Smooth muscle cell (in vitro differentiated cells): ENCODE measurements around the gene STAT1. TPM values are rescaled to one million over a fixed set of nuclear protein-coding genes. Genes with fewer than 3 reads are reported as not detected.

Experiments used
- DNase-seq: peaks from one replicate; lab custom pipeline; 2025; ENCODE audit not compliant: unreplicated experiment; lab: John Stamatoyannopoulos, UW
- H2AFZ ChIP-seq: fragments of 200-600 bp; sonication (generic); 2 replicates; pipeline ENCODE4 v1.6.0; 2016; ENCODE audit warnings: antibody characterized with exemption, low read depth, mild to moderate bottlenecking
- H3F3A ChIP-seq: fragments of 200-600 bp; sonication (generic); 2 replicates; pipeline ENCODE4 v1.6.0; 2017; ENCODE audit warnings: antibody characterized with exemption, low read depth
- H3K27ac ChIP-seq: fragments of 200-600 bp; sonication (generic); 2 replicates; pipeline ENCODE4 v1.5.1; 2016; ENCODE audit warnings: low read depth, mild to moderate bottlenecking
- H3K27me3 ChIP-seq: fragments of 200-600 bp; sonication (generic); 2 replicates; pipeline ENCODE4 v1.6.1; 2016; ENCODE audit warnings: low read depth, mild to moderate bottlenecking
- H3K36me3 ChIP-seq: fragments of 200-600 bp; sonication (generic); 2 replicates; pipeline ENCODE4 v1.5.1; 2016; ENCODE audit warnings: low read depth
- H3K4me1 ChIP-seq: fragments of 200-600 bp; sonication (generic); 2 replicates; pipeline ENCODE4 v1.5.1; 2016; ENCODE audit warnings: low read depth
- H3K4me2 ChIP-seq: fragments of 200-600 bp; sonication (generic); 2 replicates; pipeline ENCODE4 v1.6.0; 2016; ENCODE audit warnings: mild to moderate bottlenecking
- H3K4me3 ChIP-seq: fragments of 200-600 bp; sonication (generic); 2 replicates; pipeline ENCODE4 v1.5.1; 2016; ENCODE audit warnings: mild to moderate bottlenecking
- H3K79me2 ChIP-seq: fragments of 200-600 bp; sonication (generic); 2 replicates; pipeline ENCODE4 v1.6.0; 2016; ENCODE audit warnings: low read depth, mild to moderate bottlenecking
- H3K9ac ChIP-seq: fragments of 200-600 bp; sonication (generic); 2 replicates; pipeline ENCODE4 v1.6.0; 2016; ENCODE audit warnings: low read depth
- H3K9me3 ChIP-seq: fragments of 200-600 bp; sonication (generic); replicated peaks from 2 replicates; pipeline ENCODE4 v1.5.1; 2016; ENCODE audit warnings: low read depth
- H4K20me1 ChIP-seq: fragments of 200-600 bp; sonication (generic); 2 replicates; pipeline ENCODE4 v1.6.0; 2016; ENCODE audit warnings: low read depth
- CTCF ChIP-seq: fragments of 200-600 bp; sonication (generic); IDR thresholded peaks from 2 replicates; pipeline ENCODE4 v1.5.1; 2017; ENCODE audit warnings: borderline replicate concordance, mild to moderate bottlenecking, antibody characterized with exemption; ENCODE audit not compliant: insufficient read depth, poor library complexity, severe bottlenecking
- WGBS: methylation state at CpG from one replicate; pipeline ENCODE4 v1.1.7; 2016; ENCODE audit warnings: low lambda C conversion rate; 5-methylcytosine and 5-hydroxymethylcytosine counted together
- polyA plus RNA-seq: library from polyadenylated mRNA; unstranded; fragments of >200 nt; fragmentation: Nextera tagmentation; extraction: Ambion mirVana; gene quantifications from 2 replicates; pipeline ENCODE4 v1.2.1, GENCODE V29; 2016
- total RNA-seq: library from RNA; depleted of rRNA; stranded (reverse); fragments of >200 nt; gene quantifications from 2 replicates; pipeline ENCODE4 v1.2.3, GENCODE V29; 2014

STAT1 gene
- total and polyA plus RNA-seq, 2 experiments from 2014 or later: 30.5 to 66.5 TPM

DNA sequence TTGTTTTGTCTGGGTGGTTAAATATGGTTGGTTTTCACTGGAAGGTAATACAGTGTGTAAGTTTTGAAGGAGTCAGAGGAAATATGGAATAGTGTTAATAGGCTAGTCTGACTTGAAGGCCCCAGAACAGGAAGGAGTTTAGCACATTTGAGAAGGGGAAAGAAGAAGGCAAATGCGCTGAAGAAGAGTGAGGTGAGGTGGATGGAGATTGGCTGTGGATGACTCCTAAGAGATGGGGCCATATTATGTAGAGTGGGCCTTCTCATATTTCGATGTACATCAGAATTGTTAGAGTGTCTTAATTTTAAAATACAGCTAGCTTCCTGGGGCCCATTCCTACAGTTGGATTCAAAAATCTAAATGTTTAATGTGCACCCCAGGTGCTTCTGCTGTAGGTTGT, 72.4 kb downstream of the STAT1 start:
- Histone ChIP-seq H3K4me1 (no peaks in the 10 kb centered on the region), H3K9me3 (no peaks in the 10 kb centered on the region), H3K9ac (no peak overlapping the region), H3K36me3 (peaks cover under 1% of the 10 kb centered on the region), H3F3A (peaks cover 26% of the 10 kb centered on the region), H3K4me2 (no peak overlapping the region), H3K4me3 (no peak overlapping the region), H3K27me3 (no peaks in the 10 kb centered on the region), H3K79me2 (no peaks in the 10 kb centered on the region), H2AFZ (no peak overlapping the region), H3K27ac (no peak overlapping the region), H4K20me1 (peaks cover 25% of the 10 kb centered on the region)
- no peak for DNase-seq
- no peak for TF ChIP-seq CTCF
- WGBS: 97% methylated on average over 2 of the region's 2 CpGs

DNA sequence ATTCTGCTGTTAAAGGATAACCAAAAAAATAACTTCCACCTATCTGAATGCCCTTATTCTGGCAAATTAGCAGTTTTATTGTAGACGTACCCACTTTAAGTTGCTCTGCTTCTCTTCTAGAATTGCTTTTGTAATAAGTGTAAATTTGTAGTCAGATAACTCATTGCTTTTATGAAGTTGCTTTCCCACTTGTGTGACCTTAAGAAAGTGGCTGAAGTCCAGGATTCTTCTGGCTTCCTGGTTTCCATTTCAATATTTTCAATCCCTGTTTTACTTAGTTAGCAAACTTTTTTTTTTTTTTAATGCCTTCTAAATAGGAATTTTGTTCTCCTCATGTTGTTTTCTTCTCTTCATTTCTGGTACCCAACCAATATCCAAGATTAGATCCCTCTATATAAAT, 73.5 kb downstream of the STAT1 start:
- Histone ChIP-seq H3K9me3 (no peaks in the 10 kb centered on the region), H2AFZ (no peak overlapping the region), H4K20me1 (peaks cover 29% of the 10 kb centered on the region), H3K27ac (no peak overlapping the region), H3K9ac (no peak overlapping the region), H3F3A (peaks cover 19% of the 10 kb centered on the region), H3K4me3 (no peak overlapping the region), H3K4me1 (no peaks in the 10 kb centered on the region), H3K79me2 (peaks cover 3% of the 10 kb centered on the region), H3K36me3 (peaks cover 5% of the 10 kb centered on the region), H3K27me3 (no peaks in the 10 kb centered on the region), H3K4me2 (no peak overlapping the region)
- 95% methylated on average over 1 of the region's 1 CpG for WGBS
- no peak for DNase-seq
- no peak for TF ChIP-seq CTCF

GRCh38 chr2:190938771-190939335, 75.1 kb downstream of the STAT1 start:
- H3K4me1 ChIP-seq: no peaks in the 10 kb centered on the region
- no peaks in the 10 kb centered on the region for H3K27me3 ChIP-seq
- no peak for DNase-seq
- TF ChIP-seq CTCF: no peak
- no peak overlapping the region for H3K9ac ChIP-seq
- 54% methylated on average over 1 of the region's 1 CpG for WGBS
- no peak overlapping the region for H3K4me3 ChIP-seq
- peaks cover 9% of the 10 kb centered on the region for H3K36me3 ChIP-seq
- peaks cover 44% of the 10 kb centered on the region for H4K20me1 ChIP-seq
- peak overlapping the region; percentile 13 for H3K27ac ChIP-seq
- no peak overlapping the region for H3K4me2 ChIP-seq
- no peaks in the 10 kb centered on the region for H3K9me3 ChIP-seq
- peaks cover 12% of the 10 kb centered on the region for H3F3A ChIP-seq
- H2AFZ ChIP-seq: no peak overlapping the region
- peaks cover 3% of the 10 kb centered on the region for H3K79me2 ChIP-seq

- H3K79me2 ChIP-seq: peaks cover 12% of the 10 kb centered on the region
- peaks cover 26% of the 10 kb centered on the region for H3K36me3 ChIP-seq
- no peak overlapping the region for H3K27ac ChIP-seq
- no peak for TF ChIP-seq CTCF
- H3K9me3 ChIP-seq: no peaks in the 10 kb centered on the region
- DNase-seq: no peak
- H3K4me2 ChIP-seq: no peak overlapping the region
- no peak overlapping the region for H3K4me3 ChIP-seq
- H2AFZ ChIP-seq: no peak overlapping the region
- peaks cover 82% of the 10 kb centered on the region for H4K20me1 ChIP-seq
- H3F3A ChIP-seq: peaks cover 12% of the 10 kb centered on the region
- H3K4me1 ChIP-seq: no peaks in the 10 kb centered on the region
- H3K9ac ChIP-seq: no peak overlapping the region
- H3K27me3 ChIP-seq: no peaks in the 10 kb centered on the region
Measured at GRCh38 chr2:190935054-190935453, 78.9 kb downstream of the STAT1 start.
